ENCODE results near the gene LECT2.

Gene LECT2

DNA sequence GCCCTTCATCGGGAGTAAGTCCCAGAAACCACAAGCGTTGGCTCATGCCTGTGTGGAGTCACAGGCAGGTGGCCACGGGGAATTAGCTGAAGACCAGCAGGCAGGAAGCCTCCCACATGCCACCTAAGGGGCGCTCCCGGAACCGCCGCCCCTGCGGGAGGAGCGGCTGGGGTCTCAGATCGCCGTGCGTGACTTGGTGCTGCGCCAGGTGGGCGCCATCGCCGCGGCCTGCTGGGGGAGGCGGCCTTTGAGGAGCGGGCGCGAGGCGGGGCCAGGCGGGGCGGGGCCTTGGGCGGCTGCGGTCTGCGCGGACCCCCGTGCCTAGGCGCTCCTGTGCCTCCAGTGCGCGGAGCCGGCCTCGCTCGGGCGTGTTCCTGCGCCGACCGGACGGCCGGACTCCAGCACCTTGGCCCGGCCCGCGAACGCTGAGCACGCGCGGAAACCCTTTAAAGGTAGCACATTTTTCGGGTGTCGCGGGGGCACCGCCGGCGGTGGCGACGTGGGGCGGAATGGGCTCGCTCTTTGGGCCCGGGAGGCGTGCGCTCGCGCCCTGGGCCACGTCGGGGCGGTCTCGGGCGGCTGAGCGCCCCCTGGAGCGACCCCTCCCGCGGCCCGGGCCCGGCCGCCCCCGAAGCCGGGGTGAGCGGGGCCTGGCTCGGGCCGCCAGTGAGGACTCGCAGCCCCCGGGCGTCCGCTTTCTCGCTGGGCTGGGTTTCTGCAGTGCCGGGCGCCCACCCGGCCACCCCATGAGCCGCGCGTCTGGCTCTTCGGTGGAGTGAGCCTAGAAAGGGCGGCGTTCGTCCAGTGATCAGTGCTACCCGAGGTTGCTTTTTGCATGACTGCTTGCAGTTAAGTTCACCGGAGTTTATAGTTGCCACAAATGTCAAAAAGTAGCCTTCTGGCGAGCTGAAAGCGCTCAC lies 24.5 kb downstream of the LECT2 start:
- no peak for DNase-seq

DNA sequence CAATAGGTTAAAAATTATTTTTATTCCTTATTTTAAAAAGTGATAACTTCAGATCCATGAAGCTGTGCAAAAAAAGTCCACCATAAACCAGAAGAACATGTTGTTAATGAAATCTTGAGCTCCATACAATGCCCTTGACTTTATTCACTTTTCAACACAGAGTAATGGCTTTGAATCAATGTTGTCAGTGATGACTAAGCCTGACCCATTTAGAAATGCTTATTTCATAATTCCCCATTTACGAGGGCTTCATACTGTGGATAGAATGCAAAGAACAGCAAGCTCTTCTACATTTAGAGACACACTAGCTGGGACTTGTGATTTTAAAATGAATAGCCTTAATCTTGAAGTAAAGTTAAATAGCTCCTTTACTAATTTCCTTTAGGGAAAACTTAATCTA lies 33.4 kb downstream of the LECT2 start:
- no peak for DNase-seq

DNA sequence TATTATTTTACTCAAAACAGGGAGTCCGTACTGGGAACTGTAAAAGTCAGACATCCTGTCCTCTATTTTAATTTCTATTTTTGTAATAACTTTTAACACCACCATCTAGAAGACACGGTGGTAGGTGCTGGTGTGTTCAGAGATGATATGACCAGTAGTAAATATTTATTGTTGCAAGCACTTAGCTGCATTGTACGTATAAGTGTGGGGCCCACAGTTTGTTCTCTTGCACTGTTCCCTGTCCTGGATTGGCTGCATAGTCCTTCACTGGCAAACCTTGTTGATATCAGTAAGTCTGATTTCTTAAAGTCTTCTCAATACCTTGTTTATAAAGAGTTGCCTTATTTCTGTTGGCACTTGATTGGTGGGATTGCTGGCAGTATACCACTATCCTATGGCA lies 34.6 kb downstream of the LECT2 start:
- no peak for DNase-seq

DNA sequence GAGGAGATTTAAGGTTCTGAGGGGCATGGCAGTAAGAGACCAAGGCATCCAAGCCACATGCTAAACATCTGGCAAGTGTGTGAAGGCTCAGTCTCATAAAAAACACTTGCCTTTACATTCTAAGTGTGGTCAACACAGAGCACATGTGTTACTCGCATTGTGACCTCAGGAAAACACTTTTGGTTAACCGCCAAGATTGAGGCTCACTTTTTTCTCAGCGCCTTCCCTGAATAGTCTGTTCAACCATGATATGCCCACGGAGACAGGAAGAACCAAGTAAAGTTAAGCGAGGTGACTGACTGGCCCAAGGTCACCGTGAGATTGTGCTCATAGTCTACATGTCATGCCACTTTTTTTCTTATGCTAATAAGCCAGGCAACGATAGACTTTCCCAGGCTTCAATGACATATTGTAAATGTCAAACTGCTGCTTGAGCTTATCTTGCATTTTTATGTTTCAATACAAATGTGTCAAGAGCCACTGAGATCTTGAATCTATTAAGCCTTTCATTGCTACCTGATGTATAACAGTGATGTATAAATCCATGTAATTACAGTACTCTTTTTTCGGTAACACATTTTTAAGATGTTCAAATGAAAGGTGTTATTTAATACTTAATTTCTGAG lies 38.0 kb downstream of the LECT2 start:
- no peak for DNase-seq

DNA sequence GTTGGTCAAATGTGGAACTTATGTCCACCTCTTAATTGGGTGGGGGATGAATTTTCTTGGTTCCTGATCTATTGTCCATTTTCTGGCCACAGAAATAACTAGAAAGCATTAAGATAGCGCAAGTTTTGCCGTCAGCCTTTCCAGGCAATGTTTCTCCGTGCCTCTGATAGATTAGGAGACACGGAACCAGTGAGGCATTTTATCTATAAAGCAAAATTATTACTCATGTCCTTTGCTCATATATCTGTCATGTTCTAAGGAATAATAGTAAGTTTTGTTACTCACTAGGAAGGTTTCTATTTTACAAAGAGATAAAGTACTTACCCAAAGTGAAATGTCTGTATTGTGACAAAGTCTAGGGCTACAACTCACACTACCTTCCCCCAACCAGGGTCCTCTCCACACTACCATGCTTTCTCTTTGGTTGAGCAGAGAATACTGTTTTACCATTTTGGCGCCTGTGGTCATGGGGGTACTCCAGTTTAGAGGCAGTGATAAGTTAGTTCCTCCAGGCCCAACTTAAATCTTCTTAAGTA lies 39.2 kb downstream of the LECT2 start:
- DNase-seq, result no peak

DNA sequence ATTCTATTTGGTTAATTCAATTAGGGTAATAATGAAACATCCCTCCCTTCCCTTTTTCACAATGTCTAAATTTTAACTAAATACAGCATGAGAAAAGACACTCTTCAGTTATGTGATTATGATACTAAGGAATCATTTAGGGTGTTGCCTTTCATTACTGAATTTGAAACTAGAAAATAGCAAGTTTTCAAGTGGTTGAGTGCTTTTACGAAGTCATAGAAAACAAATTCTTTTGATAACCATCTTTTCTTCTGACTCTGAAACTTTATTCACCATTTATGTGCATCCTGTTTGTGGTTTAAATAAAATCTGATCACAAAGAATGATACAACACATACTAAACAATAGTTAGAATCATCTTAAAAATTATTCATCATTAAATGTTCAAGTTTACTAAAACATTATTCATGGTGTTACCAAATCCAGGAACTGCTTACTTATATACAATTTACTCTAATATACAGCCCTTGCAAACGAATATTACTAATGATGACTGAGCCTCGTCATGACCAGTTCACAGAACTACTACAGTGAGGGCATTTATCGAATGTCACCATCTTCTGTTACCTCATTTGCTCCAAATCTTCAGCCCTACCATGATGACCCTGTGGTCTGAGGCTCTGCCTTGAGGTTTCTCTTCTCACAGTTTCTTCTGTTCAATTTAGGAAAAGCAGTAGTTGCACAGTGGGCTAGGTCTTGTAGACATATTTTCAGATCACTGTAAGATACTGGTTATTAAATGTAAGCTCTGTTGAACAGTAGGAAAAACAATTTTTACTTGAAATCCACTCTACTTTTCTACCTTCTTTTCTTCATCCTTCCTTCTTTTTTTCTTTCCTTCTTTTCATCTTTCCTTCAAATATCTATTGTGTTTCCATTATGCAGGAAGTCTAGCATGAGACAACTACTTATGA lies 40.8 kb downstream of the LECT2 start:
- no peak for DNase-seq

DNA sequence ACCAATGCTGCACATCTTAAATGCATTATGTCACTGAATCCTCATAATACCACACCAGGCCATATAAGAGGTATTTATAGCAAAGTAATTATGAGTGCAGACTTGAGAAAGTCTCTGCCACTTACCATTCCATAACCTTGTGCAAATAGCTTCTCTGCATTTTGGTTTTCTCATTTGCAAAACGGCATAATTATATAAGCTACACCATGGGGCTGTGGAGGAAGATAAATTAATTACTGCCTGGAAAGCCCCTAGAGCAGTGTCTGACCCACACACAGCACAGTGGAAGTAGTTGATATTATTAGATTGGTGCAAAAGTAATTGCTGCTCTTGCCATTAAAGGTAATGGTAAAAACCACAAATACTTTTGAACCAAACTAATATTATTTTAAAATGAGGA lies 49.6 kb downstream of the LECT2 start:
- DNase-seq, result no peak

DNA sequence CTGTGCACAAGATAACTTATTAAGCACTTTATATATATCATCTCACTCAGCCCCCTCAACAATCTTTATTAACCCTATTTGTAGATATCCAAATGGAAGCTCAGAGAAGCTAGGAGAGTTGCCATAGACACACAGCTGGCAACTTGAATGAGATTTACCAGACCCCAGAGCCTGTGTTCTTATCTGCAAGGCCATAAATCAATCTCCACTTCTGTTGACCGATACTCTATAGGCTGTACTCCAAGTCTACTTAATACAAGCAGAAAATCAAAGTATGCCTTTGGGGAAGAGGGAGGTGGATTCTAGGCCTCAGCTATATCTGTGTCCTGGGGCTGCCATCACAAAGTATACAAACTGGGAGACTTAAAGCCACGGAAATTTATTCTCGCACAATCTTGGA lies 53.1 kb downstream of the LECT2 start:
- DNase-seq, result no peak

DNA sequence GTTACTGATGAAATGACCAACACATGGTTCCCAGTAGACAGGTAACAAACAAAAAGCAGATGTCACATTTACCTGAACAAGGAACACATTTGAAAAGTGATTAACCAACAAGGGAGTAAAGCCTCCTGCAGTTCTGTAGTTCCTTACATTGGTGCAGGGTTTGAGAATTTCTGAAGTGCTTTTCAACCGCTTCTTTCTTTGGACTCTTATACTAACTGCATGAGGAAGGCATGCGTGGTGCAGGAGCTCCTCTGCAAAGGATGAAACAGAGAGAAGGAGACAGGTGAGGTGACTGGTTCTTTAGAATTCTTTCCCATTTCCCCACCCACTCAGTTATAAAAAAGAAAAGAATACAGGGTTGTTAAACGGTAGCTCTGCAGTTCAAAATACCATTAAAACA lies 54.5 kb downstream of the LECT2 start:
- DNase-seq, result no peak

DNA sequence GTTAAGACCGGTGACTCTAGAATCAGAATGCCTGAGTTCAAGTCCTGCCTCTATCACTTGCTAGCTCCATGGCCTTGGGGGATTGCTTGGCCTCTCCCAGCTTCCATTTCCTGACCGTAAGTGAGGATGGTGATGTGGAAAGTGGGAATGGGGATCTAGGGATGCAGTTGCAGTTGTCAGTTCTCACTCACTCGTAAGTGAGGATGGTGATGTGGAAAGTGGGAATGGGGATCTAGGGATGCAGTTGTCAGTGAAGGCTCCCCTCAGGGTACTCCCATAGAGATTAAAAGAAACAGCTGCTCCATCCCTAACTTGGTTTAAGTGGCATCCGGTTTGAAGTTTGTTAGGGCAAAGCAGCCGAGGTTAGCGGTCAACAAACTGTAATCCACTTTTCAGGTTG lies 56.1 kb downstream of the LECT2 start:
- no peak for DNase-seq

Data from midbrain (tissue), 1 donor.